Upper lobe of left lung (tissue), 4 donors: ENCODE data around the gene HK1.

Experiments
- CTCF ChIP-seq, 6 experiments: fragments of 450-650 bp in 4 of 6; fragments of 200-600 bp in 2 of 6; sonication (generic) in 2 of 6; IDR thresholded peaks; one replicate each; pipeline ENCODE4 v1.5.1; 2016 to 2019; ENCODE audit warnings: antibody characterized with exemption in 6 of 6
- POLR2A ChIP-seq, 4 donors: fragments of 450-650 bp; IDR thresholded peaks; one replicate each; pipeline ENCODE4 v1.5.1; 2016 to 2017; ENCODE audit warnings: antibody characterized with exemption in 4 of 4, mild to moderate bottlenecking in 2 of 4

- TF ChIP-seq CTCF (IDR thresholded peaks at IDR 0.05) (no peak), POLR2A (IDR thresholded peaks at IDR 0.05) (no peak)
Measured at GRCh38 chr10:69328380-69328735, 50.1 kb downstream of the HK1 start.
